ENCODE results near the gene MICB.
"Not testable (repeated sequence)": the region's sequence is repeated elsewhere in the genome, so short reads cannot be mapped to it uniquely, and the experiment has no call there.

DNA sequence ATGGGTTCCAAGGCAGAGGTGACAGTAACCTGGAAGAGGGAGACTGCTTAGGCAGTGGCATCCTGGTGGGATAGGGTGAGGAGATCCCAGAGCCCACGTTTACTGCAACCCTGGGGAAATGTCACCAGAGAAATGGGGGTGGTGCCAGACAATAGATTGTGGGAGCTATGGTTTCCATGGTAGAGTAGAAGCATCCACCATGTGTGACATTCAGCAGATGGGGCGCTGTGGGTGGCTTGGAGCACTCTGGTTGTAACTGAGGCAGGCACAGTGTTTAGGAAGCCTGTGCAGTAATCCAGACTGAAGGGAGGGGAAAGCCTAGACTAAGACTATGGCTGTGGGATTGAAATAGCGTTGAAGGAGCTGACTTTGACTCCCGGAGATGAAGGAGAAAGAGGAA lies 1.1 kb upstream of the MICB start:
- TF ChIP-seq CTCF, POLR2AphosphoS5, POLR2A (IDR thresholded peaks at IDR 0.05): not testable (repeated sequence)

Measured in breast epithelium (tissue), 3 donors.